Karpas-422 (cell line): ENCODE measurements around the gene ANGEL2. TPM values are rescaled to one million over a fixed set of nuclear protein-coding genes. Genes with fewer than 3 reads are reported as not detected.

Experiments used
- DNase-seq: peaks from one replicate; pipeline ENCODE4 v3.0.0-alpha.2; 2015
- H2AFZ ChIP-seq: fragments of 200-600 bp; sonication (generic); 2 replicates; pipeline ENCODE4 v1.6.1; 2014; ENCODE audit warnings: antibody characterized with exemption, low read length, mixed read lengths
- H3K27ac ChIP-seq: fragments of 200-600 bp; sonication (generic); 2 replicates; pipeline ENCODE4 v1.5.1; 2014; ENCODE audit warnings: mild to moderate bottlenecking, low read length, moderate library complexity
- H3K27me3 ChIP-seq: fragments of 200-600 bp; sonication (generic); 2 replicates; pipeline ENCODE4 v1.6.1; 2014; ENCODE audit warnings: low read length, mixed read lengths
- H3K36me3 ChIP-seq: fragments of 200-600 bp; sonication (generic); 2 replicates; pipeline ENCODE4 v1.6.1; 2014; ENCODE audit warnings: low read length, mixed read lengths; ENCODE audit not compliant: insufficient read depth
- H3K4me1 ChIP-seq: fragments of 200-600 bp; sonication (generic); 2 replicates; pipeline ENCODE4 v1.6.1; 2014; ENCODE audit warnings: mild to moderate bottlenecking, low read length, mixed read lengths
- H3K4me2 ChIP-seq: fragments of 200-600 bp; sonication (generic); 2 replicates; pipeline ENCODE4 v1.6.1; 2014; ENCODE audit warnings: low read length, low read depth, mild to moderate bottlenecking; ENCODE audit not compliant: poor library complexity, severe bottlenecking
- H3K4me3 ChIP-seq: fragments of 200-600 bp; sonication (generic); 2 replicates; pipeline ENCODE4 v1.5.1; 2014; ENCODE audit warnings: mild to moderate bottlenecking, antibody characterized with exemption, low read length, mixed read lengths
- H3K79me2 ChIP-seq: fragments of 200-600 bp; sonication (generic); 2 replicates; pipeline ENCODE4 v1.6.1; 2014; ENCODE audit warnings: mild to moderate bottlenecking, low read length, mixed read lengths
- H3K9ac ChIP-seq: fragments of 200-600 bp; sonication (generic); 2 replicates; pipeline ENCODE4 v1.6.0; 2014; ENCODE audit warnings: low read length
- H3K9me2 ChIP-seq: fragments of 200-600 bp; sonication (generic), shearing (Covaris generic); replicated peaks from 2 replicates; pipeline ENCODE4 v1.6.0; 2014; ENCODE audit warnings: mild to moderate bottlenecking, low read length, moderate library complexity; ENCODE audit not compliant: insufficient read depth
- H3K9me3 ChIP-seq: fragments of 300-700, 200-600 bp; sonication (generic); 2 replicates; pipeline ENCODE4 v1.6.1; 2014; ENCODE audit warnings: low read length, mixed read lengths
- H4K20me1 ChIP-seq: fragments of 200-600 bp; sonication (generic); 2 replicates; pipeline ENCODE4 v1.6.1; 2014; ENCODE audit warnings: mild to moderate bottlenecking, antibody characterized with exemption, low read length, low read depth; ENCODE audit not compliant: insufficient read depth
- total RNA-seq: library from RNA; depleted of rRNA; stranded (reverse); fragments of >200 nt; shearing (Covaris generic); gene quantifications from 2 replicates; pipeline ENCODE4 v1.2.3, GENCODE V29; 2014; ENCODE audit warnings: low replicate concordance

Gene ANGEL2
- total RNA-seq, 1 experiment from 2014 or later, result 97.1 TPM

DNA sequence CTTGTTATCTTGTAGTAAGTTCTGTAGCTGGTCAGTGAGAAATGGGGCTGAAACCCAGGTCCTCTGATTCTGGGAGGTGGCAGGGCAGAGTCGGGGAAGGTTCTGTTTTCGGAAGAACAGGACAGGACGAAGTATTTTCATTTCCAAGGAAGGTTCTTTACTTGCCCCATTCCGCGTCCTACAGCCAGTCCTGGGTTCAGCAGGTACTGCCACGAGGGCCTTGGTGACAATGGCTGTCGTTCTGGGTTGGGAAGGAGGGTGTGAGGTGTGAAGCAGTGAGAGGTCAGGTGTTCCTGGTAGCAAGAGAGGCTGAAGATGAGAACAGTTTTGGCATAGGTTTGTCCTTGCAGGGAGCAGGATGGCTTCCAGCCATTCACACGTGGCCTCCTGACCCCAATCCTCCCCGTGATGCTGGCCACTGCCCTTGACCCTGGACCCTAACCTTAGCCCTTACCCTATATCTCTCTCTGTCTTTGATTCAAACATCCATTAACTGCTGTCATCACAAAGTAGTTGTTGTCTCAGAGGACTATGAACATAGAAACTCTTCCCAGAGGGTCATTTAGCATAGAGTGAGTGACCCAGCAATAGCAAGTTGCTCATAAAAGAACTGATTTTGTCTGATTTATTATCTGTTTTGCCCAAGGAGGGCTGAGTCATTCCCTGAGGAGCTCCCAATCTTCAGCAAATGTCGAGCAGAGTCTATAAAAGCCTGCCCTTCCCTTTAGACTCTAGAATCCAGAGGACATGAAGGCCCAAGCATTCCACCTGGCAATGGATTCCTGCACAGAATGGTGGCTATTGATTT is 40.4 kb downstream of the ANGEL2 start:
- no peaks in the 10 kb centered on the region for H3K9me3 ChIP-seq
- H2AFZ ChIP-seq, result no peak overlapping the region
- no peaks in the 10 kb centered on the region for H4K20me1 ChIP-seq
- no peak overlapping the region for H3K4me2 ChIP-seq
- H3K9ac ChIP-seq, result no peak overlapping the region
- H3K27me3 ChIP-seq, result no peaks in the 10 kb centered on the region
- no peaks in the 10 kb centered on the region for H3K4me1 ChIP-seq
- no peak overlapping the region for H3K4me3 ChIP-seq
- no peaks in the 10 kb centered on the region for H3K79me2 ChIP-seq
- no peak for DNase-seq
- H3K9me2 ChIP-seq, result no peaks in the 10 kb centered on the region
- H3K36me3 ChIP-seq, result no peaks in the 10 kb centered on the region
- H3K27ac ChIP-seq, result no peak overlapping the region

DNA sequence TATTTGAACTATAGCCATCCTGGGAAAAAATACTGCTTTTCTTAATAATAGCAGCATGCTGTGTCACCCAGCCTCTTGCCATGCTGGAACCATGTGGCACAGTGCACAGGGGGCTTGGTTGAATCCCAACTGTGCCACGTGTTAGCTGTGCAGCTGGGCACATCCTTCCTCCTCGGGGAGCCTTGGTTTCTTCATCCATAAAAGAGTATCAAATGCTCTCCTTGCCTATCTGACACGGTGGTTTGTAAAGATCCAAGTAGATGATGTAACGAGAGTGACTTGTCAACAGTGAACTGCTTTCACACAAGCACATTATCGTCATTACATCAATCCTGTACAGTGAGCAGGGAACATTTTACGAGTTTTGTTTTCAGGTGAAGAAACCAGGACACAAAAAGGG is 41.0 kb downstream of the ANGEL2 start:
- Histone ChIP-seq H4K20me1 (no peaks in the 10 kb centered on the region), H2AFZ (no peak overlapping the region), H3K4me3 (no peak overlapping the region), H3K27ac (no peak overlapping the region), H3K4me2 (no peak overlapping the region), H3K4me1 (no peaks in the 10 kb centered on the region), H3K9ac (no peak overlapping the region), H3K9me3 (no peaks in the 10 kb centered on the region), H3K36me3 (no peaks in the 10 kb centered on the region), H3K79me2 (no peaks in the 10 kb centered on the region), H3K27me3 (no peaks in the 10 kb centered on the region), H3K9me2 (no peaks in the 10 kb centered on the region)
- DNase-seq, result no peak

DNA sequence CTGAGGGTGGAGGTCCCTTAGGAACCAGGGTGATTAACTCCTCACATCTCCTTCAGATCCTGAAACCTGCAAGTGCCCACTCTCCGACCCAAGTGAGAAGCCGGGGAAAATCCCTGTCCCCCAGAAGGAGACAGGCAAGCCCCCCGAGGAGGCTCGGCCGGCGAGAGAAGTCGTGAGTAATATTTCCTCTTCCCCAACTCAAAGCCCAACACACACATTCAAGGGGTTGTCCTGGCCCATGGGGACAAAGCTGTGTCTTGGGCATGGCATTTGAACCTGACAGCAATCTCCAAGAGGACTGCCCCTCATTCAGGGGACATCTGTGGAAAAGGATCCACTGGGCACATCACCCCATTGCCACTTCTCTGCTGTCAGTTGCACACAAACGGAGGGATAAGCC is 41.8 kb downstream of the ANGEL2 start:
- Histone ChIP-seq H3K4me1 (no peaks in the 10 kb centered on the region), H3K27me3 (no peaks in the 10 kb centered on the region), H3K36me3 (no peaks in the 10 kb centered on the region), H3K9me3 (no peaks in the 10 kb centered on the region), H3K27ac (no peak overlapping the region), H3K9ac (no peak overlapping the region), H4K20me1 (no peaks in the 10 kb centered on the region), H3K4me3 (no peak overlapping the region), H3K4me2 (no peak overlapping the region), H3K9me2 (no peaks in the 10 kb centered on the region), H3K79me2 (no peaks in the 10 kb centered on the region), H2AFZ (no peak overlapping the region)
- DNase-seq, result no peak

DNA sequence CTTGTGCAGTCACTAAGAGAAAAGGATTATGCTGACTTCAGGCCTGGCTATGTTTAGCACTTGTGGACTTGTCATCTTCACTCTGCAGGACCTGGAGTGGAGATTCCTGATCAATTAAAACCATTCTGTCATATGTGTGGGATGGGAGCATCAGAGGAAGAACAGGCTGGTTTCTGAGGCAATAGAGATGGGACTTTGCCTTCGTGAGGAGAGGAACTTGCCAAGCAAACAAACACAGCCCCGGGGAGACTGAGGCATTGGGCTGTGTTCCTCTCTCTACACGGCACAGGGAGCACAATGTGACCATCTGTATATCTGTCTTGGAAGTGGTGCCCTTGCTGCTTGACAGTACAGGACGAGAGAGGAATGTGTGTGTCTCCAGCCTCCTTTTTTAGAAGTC is 42.2 kb downstream of the ANGEL2 start:
- Histone ChIP-seq H3K4me3 (no peak overlapping the region), H4K20me1 (no peaks in the 10 kb centered on the region), H3K4me1 (no peaks in the 10 kb centered on the region), H3K27me3 (no peaks in the 10 kb centered on the region), H3K9ac (no peak overlapping the region), H3K9me3 (no peaks in the 10 kb centered on the region), H3K27ac (no peak overlapping the region), H3K4me2 (no peak overlapping the region), H3K9me2 (no peaks in the 10 kb centered on the region), H3K36me3 (no peaks in the 10 kb centered on the region), H3K79me2 (no peaks in the 10 kb centered on the region), H2AFZ (no peak overlapping the region)
- no peak for DNase-seq

DNA sequence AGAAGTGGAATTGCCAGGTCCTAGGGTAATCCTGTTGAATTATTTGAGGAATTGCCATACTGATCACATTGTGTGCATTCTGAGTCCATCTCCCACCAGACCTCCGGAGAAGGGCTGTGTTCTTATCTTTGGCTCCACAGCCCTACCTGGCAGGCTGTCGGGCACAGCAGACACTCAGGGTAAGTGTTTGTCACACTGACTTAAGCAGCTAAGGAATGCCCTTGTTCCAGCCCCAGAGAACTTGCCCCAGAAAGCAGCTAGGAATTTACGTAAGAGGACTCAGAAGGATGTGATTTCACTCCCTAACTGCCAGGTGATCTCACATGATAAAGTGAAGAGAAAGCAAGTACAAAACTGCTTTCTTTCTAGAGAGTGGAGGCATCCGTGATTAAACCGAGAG is 44.4 kb downstream of the ANGEL2 start:
- H3K36me3 ChIP-seq, result no peaks in the 10 kb centered on the region
- H3K9me2 ChIP-seq, result no peaks in the 10 kb centered on the region
- DNase-seq, result no peak

DNA sequence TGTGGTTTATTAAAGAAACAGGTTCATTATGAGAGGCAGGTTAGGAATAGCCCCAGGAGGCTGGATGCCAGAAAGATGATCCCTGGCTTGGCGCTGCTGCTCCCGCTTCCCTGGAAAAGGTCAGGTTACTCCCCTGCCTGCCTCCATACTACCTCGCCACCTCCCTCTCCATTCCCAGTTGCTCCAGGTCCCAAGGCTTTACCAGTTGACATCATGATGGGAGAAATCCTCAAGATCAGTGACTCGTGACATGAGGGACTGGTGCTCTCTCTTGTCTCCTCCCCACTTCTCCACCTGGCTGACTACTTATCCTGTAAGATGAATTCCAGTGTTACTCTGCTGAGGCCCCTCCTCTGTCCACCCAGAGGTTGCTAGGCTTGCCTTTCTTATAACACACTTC is 45.6 kb downstream of the ANGEL2 start:
- Histone ChIP-seq H3K9me2 (no peaks in the 10 kb centered on the region), H2AFZ (no peak overlapping the region), H4K20me1 (no peaks in the 10 kb centered on the region), H3K4me3 (no peak overlapping the region), H3K79me2 (no peaks in the 10 kb centered on the region), H3K9ac (no peak overlapping the region), H3K36me3 (no peaks in the 10 kb centered on the region), H3K4me1 (no peaks in the 10 kb centered on the region), H3K27ac (no peak overlapping the region), H3K9me3 (no peaks in the 10 kb centered on the region), H3K27me3 (no peaks in the 10 kb centered on the region), H3K4me2 (no peak overlapping the region)
- no peak for DNase-seq

More for the DNA sequence above, 44.4 kb downstream of the ANGEL2 start:
- H3K9me3 ChIP-seq, result no peaks in the 10 kb centered on the region
- H3K79me2 ChIP-seq, result no peaks in the 10 kb centered on the region
- H2AFZ ChIP-seq, result no peak overlapping the region
- no peaks in the 10 kb centered on the region for H4K20me1 ChIP-seq
- H3K4me1 ChIP-seq, result no peaks in the 10 kb centered on the region
- H3K4me3 ChIP-seq, result no peak overlapping the region
- no peaks in the 10 kb centered on the region for H3K27me3 ChIP-seq
- no peak overlapping the region for H3K4me2 ChIP-seq
- H3K9ac ChIP-seq, result no peak overlapping the region
- H3K27ac ChIP-seq, result no peak overlapping the region

DNA sequence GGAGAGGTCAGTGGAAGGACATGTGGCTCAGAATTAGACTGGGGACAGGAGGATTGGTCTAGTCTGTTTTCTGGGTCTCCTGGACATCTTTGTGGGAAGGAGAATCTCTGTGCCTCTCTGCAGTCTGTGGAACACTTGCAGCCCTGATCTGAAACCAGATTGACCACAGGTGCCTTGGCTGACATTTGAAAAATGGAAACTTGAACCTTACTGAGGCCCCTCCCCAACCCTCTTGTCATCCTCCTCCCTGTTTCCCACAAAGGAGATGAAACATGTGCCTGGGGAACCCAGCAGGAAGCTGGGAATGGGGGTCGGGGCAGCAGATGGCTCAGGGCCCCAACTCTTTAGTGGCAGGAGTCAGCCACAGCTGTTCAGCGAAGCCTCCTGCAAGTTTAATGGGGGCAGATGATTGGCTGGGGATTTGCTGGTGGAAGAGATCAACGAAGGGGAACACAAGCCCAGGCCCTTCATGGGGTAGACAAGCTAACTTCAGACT is 47.3 kb downstream of the ANGEL2 start:
- Histone ChIP-seq H3K9me3 (no peaks in the 10 kb centered on the region), H3K9me2 (no peaks in the 10 kb centered on the region), H4K20me1 (no peaks in the 10 kb centered on the region), H3K4me3 (no peak overlapping the region), H3K79me2 (no peaks in the 10 kb centered on the region), H3K27me3 (no peaks in the 10 kb centered on the region), H2AFZ (no peak overlapping the region), H3K9ac (no peak overlapping the region), H3K4me1 (no peaks in the 10 kb centered on the region), H3K36me3 (no peaks in the 10 kb centered on the region), H3K27ac (no peak overlapping the region), H3K4me2 (no peak overlapping the region)
- no peak for DNase-seq

DNA sequence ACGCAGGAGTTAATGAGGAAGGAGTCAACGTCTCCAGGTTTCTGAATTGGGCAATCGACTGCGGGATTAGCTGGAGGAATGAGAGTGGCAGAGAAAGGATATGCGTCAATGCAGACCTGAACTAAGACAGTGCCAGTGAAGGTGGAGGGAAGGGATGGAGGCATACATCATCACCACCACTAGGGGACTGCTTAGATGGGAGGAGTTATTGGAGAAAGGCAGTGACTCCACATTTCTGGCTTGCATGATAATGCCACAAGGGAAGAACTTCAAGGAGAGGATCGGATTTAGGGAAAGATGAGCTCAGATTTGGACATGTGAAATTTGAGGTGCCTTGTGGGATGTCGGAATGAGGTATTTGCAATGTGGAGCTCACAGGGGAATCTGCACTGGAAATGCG is 47.9 kb downstream of the ANGEL2 start:
- DNase-seq, result peak; percentile 75
- Histone ChIP-seq H3K36me3 (no peaks in the 10 kb centered on the region), H3K4me2 (no peak overlapping the region), H3K9me3 (no peaks in the 10 kb centered on the region), H3K27me3 (no peaks in the 10 kb centered on the region), H3K4me1 (no peaks in the 10 kb centered on the region), H3K9ac (no peak overlapping the region), H3K27ac (no peak overlapping the region), H3K4me3 (no peak overlapping the region), H2AFZ (no peak overlapping the region), H4K20me1 (no peaks in the 10 kb centered on the region), H3K79me2 (no peaks in the 10 kb centered on the region), H3K9me2 (no peaks in the 10 kb centered on the region)
